Kidney epithelial cell (primary cell): ENCODE data around the gene DMP1. TPM values are rescaled to one million over a fixed set of nuclear protein-coding genes. Genes with fewer than 3 reads are reported as not detected.

ENCODE experiments used
- DNase-seq: peaks from one replicate; pipeline ENCODE4 v3.0.0-alpha.2; 2010; ENCODE audit warnings: low read depth
- H3K27me3 ChIP-seq: 2 replicates; pipeline ENCODE4 v1.6.0; 2011; ENCODE audit warnings: low read length; ENCODE audit not compliant: control insufficient read depth, insufficient read depth
- H3K36me3 ChIP-seq: 2 replicates; pipeline ENCODE4 v1.5.1; 2011; ENCODE audit warnings: low read length; ENCODE audit not compliant: control insufficient read depth, insufficient read depth
- H3K4me3 ChIP-seq: 2 replicates; pipeline ENCODE4 v1.5.1; 2011; ENCODE audit warnings: low read depth, mild to moderate bottlenecking, control low read depth, low read length
- total RNA-seq: library from RNA; depleted of rRNA; stranded (reverse); fragments of >200 nt; gene quantifications from 2 replicates; pipeline ENCODE4 v1.2.3, GENCODE V29; 2015
- TF ChIP-seq, protein P1 (sequence below): IDR thresholded peaks from 2 replicates; pipeline ENCODE4 v1.5.1; 2011; ENCODE audit warnings: mild to moderate bottlenecking, moderate library complexity, low read length, control low read depth, inconsistent platforms; ENCODE audit not compliant: insufficient read depth, poor library complexity, severe bottlenecking

DMP1 gene
- total RNA-seq, 1 donor from 2014 or later: not detected

DNA sequence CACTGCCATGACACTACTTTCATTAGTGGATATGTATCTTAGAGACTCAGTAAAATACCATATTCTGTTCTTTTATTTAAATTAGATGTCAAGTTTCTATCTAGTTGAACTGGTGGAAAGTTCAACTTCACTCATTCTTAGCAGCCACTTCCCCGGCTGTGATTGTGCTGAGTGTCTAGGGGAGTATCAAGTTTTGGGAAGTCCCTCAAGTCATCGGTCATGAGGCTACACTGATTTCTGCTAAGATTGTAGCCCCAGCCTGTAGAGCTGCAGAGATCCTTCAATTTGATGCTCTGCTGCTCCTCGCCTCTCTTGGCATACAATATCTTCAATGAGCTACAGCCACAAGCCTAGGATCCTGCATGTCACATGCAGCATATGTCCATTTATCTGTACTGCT lies 53.9 kb downstream of the DMP1 start:
- no peak for DNase-seq
- TF ChIP-seq, protein P1, sequence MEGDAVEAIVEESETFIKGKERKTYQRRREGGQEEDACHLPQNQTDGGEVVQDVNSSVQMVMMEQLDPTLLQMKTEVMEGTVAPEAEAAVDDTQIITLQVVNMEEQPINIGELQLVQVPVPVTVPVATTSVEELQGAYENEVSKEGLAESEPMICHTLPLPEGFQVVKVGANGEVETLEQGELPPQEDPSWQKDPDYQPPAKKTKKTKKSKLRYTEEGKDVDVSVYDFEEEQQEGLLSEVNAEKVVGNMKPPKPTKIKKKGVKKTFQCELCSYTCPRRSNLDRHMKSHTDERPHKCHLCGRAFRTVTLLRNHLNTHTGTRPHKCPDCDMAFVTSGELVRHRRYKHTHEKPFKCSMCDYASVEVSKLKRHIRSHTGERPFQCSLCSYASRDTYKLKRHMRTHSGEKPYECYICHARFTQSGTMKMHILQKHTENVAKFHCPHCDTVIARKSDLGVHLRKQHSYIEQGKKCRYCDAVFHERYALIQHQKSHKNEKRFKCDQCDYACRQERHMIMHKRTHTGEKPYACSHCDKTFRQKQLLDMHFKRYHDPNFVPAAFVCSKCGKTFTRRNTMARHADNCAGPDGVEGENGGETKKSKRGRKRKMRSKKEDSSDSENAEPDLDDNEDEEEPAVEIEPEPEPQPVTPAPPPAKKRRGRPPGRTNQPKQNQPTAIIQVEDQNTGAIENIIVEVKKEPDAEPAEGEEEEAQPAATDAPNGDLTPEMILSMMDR: no peak
- Histone ChIP-seq H3K36me3 (no peaks in the 10 kb centered on the region), H3K27me3 (no peaks in the 10 kb centered on the region), H3K4me3 (no peak overlapping the region)

DNA sequence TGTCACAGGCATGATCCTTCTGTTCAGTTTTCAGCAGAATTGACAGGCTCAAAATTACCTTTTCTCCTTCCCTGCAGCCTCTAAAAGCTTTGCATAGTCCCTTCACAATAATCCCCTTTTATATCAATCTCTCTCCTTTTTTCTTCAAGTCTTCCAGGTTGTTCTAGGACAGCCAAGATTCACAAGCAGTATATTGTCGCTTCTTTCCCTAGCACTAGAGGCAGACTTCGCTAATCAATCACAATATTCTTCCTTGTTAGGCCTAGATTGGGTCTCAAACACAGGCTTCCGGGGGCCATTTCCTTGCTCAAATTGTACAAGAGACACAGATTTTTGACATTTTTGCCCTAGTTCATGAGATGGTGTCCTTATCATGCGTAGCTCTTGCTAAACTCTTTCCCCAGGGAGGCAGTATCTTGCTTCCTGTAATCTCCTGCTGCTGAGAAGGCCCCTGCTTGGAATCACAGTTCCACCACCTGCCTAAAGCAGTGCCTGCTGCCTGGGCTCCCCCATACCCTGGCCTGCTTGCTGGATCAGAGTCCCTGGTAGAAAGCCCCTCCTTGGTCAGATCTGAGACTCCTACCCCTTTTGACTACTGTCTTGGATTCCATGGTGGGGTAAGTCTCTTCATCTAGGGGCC lies 57.3 kb downstream of the DMP1 start:
- TF ChIP-seq, protein P1: no peak
- Histone ChIP-seq H3K27me3 (no peaks in the 10 kb centered on the region), H3K4me3 (no peak overlapping the region), H3K36me3 (no peaks in the 10 kb centered on the region)
- no peak for DNase-seq

Other genes with a start within 250 kb of the DMP1 start
- 22.3 and 26.6 TPM in 2 replicates for gene NUDT9, start 227.7 kb upstream of the DMP1 start, total RNA-seq
- gene SPARCL1, start 120.9 kb upstream of the DMP1 start, total RNA-seq: 0.89 TPM in 1 of 2 replicates, not detected in the other
- not detected in 2 replicates for gene DSPP, start 41.8 kb upstream of the DMP1 start, total RNA-seq
- not detected in 2 replicates for gene IBSP, start 149.3 kb downstream of the DMP1 start, total RNA-seq
- gene MEPE, start 182.7 kb downstream of the DMP1 start, total RNA-seq: not detected in 2 replicates